GM18870 (cell line): Measurements from ENCODE around the gene EMC9.

Source experiments
- ATAC-seq: cut with Tn5 transposase; IDR thresholded peaks from one replicate; pipeline ENCODE4 v1.9.1; 2021; ENCODE audit warnings: moderate library complexity; ENCODE audit not compliant: unreplicated experiment

EMC9 gene

GRCh38 chr14:24132061-24132685 lies 9.2 kb downstream of the EMC9 start:
- no peak for ATAC-seq

GRCh38 chr14:24131549-24131966 lies 9.8 kb downstream of the EMC9 start:
- no peak for ATAC-seq

- ATAC-seq: no peak
Observed at GRCh38 chr14:24130717-24131548, 10.5 kb downstream of the EMC9 start.

- no peak for ATAC-seq
Observed at GRCh38 chr14:24130380-24130716, 11.0 kb downstream of the EMC9 start, which contains the start of gene FITM1. Gene FITM1 (plus strand): TSS chr14:24130659. CDS start chr14:24131564, 905 bp downstream.

GRCh38 chr14:24129410-24129998 lies 11.9 kb downstream of the EMC9 start:
- ATAC-seq: no peak

GRCh38 chr14:24127673-24128072 lies 13.7 kb downstream of the EMC9 start:
- no peak for ATAC-seq

GRCh38 chr14:24126939-24127338 lies 14.5 kb downstream of the EMC9 start:
- no peak for ATAC-seq

- peak; percentile 50 for ATAC-seq
Observed at GRCh38 chr14:24123424-24124417, 17.7 kb downstream of the EMC9 start.

- ATAC-seq: no peak
Observed at GRCh38 chr14:24122898-24123297, 18.5 kb downstream of the EMC9 start.

- no peak for ATAC-seq
Observed at GRCh38 chr14:24122416-24122815, 19.0 kb downstream of the EMC9 start.

- ATAC-seq: no peak
Observed at GRCh38 chr14:24121210-24121609, 20.2 kb downstream of the EMC9 start.

GRCh38 chr14:24119691-24120090 lies 21.7 kb downstream of the EMC9 start:
- no peak for ATAC-seq

- no peak for ATAC-seq
Observed at GRCh38 chr14:24117179-24117578, 24.2 kb downstream of the EMC9 start.

GRCh38 chr14:24116128-24116814 lies 25.1 kb downstream of the EMC9 start:
- ATAC-seq: no peak

- ATAC-seq: no peak
Observed at GRCh38 chr14:24115422-24116127, 25.8 kb downstream of the EMC9 start.

- ATAC-seq: peak; percentile 83
Observed at GRCh38 chr14:24114532-24115421, 26.6 kb downstream of the EMC9 start, which contains the start of the genes DCAF11 and NRL. Gene DCAF11 (plus strand): TSS chr14:24114777. CDS start chr14:24115595, 818 bp downstream. Gene NRL (minus strand): TSS chr14:24114949. CDS start chr14:24082848, 32,101 bp downstream.

GRCh38 chr14:24113801-24114531 lies 27.4 kb downstream of the EMC9 start:
- no peak for ATAC-seq

GRCh38 chr14:24113379-24113800 lies 28.0 kb downstream of the EMC9 start:
- no peak for ATAC-seq
